Measurements from ENCODE around the gene TGM1. TPM values are rescaled to one million over a fixed set of nuclear protein-coding genes. Genes with fewer than 3 reads are reported as not detected.

Gene TGM1
- total and polyA plus RNA-seq, 10 of the 15 experiments (the other 5 are each of a cell fraction or from before 2014, with no cell fraction given): 0.05 to 5.9 (median 1.8) TPM

Small RNA genes lying within 50 kb of the gene (small RNA-seq; reads per million reads assigned to genes)
- gene CHMP4A (not detected), gene MDP1 (0.20 reads per million)

Other genes with a start within 250 kb of the TGM1 start
Only the 7 nearest of the 34 such genes appear.
- gene NEDD8, start 30.8 kb downstream of the TGM1 start, total RNA-seq (2014; rRNA removed): 172 and 220 TPM in 2 replicates
- 279 and 289 TPM in 2 replicates for gene NEDD8, start 30.8 kb downstream of the TGM1 start, total RNA-seq (2014; rRNA removed; fragmentation: Illumina TruSeq; extraction: Trizol)
- 163 and 164 TPM in 2 replicates for gene NEDD8, start 30.8 kb downstream of the TGM1 start, total RNA-seq (2021)
- gene NEDD8, start 30.8 kb downstream of the TGM1 start, polyA plus RNA-seq (2011; rRNA removed): 237 and 279 TPM in 2 replicates
- 298 and 308 TPM in 2 replicates for gene NEDD8, start 30.8 kb downstream of the TGM1 start, polyA plus RNA-seq (2014; fragmentation: Illumina TruSeq; extraction: Trizol)
- 100 to 1,000 TPM; 838 to 991 TPM for gene NEDD8, start 30.8 kb downstream of the TGM1 start, polyA plus RNA-seq (2014; fragmentation: Nextera tagmentation; extraction: Ambion mirVana)
- 265 and 301 TPM in 2 replicates for gene NEDD8, start 30.8 kb downstream of the TGM1 start, polyA plus RNA-seq (2014; rRNA removed)
- 100 to 1,000 TPM; 307 to 335 TPM for gene NEDD8, start 30.8 kb downstream of the TGM1 start, polyA plus RNA-seq (2016; fragmentation: Nextera tagmentation; extraction: Ambion mirVana)
- gene GMPR2, start 30.2 kb downstream of the TGM1 start, total RNA-seq (2014; rRNA removed): 61.9 and 62.4 TPM in 2 replicates
- gene GMPR2, start 30.2 kb downstream of the TGM1 start, total RNA-seq (2014; rRNA removed; fragmentation: Illumina TruSeq; extraction: Trizol): 58.6 and 61.0 TPM in 2 replicates
- gene GMPR2, start 30.2 kb downstream of the TGM1 start, total RNA-seq (2021): 54.7 and 59.8 TPM in 2 replicates
- 57.3 and 80.3 TPM in 2 replicates for gene GMPR2, start 30.2 kb downstream of the TGM1 start, polyA plus RNA-seq (2011; rRNA removed)
- gene GMPR2, start 30.2 kb downstream of the TGM1 start, polyA plus RNA-seq (2014; fragmentation: Illumina TruSeq; extraction: Trizol): 65.9 and 97.8 TPM in 2 replicates
- 10 to 100 TPM; 67.0 to 67.9 TPM for gene GMPR2, start 30.2 kb downstream of the TGM1 start, polyA plus RNA-seq (2014; fragmentation: Nextera tagmentation; extraction: Ambion mirVana)
- 40.1 and 55.1 TPM in 2 replicates for gene GMPR2, start 30.2 kb downstream of the TGM1 start, polyA plus RNA-seq (2014; rRNA removed)
- gene GMPR2, start 30.2 kb downstream of the TGM1 start, polyA plus RNA-seq (2016; fragmentation: Nextera tagmentation; extraction: Ambion mirVana): 10 to 100 TPM; 56.0 to 59.6 TPM
- 50.9 and 52.5 TPM in 2 replicates for gene TINF2, start 20.6 kb downstream of the TGM1 start, total RNA-seq (2014; rRNA removed)
- 56.5 and 57.9 TPM in 2 replicates for gene TINF2, start 20.6 kb downstream of the TGM1 start, total RNA-seq (2014; rRNA removed; fragmentation: Illumina TruSeq; extraction: Trizol)
- 66.6 and 69.5 TPM in 2 replicates for gene TINF2, start 20.6 kb downstream of the TGM1 start, total RNA-seq (2021)
- gene TINF2, start 20.6 kb downstream of the TGM1 start, polyA plus RNA-seq (2011; rRNA removed): 47.5 and 55.8 TPM in 2 replicates
- gene TINF2, start 20.6 kb downstream of the TGM1 start, polyA plus RNA-seq (2014; fragmentation: Illumina TruSeq; extraction: Trizol): 71.1 and 71.8 TPM in 2 replicates
- 10 to 100 TPM; 27.8 to 58.8 TPM for gene TINF2, start 20.6 kb downstream of the TGM1 start, polyA plus RNA-seq (2014; fragmentation: Nextera tagmentation; extraction: Ambion mirVana)
- 46.8 and 48.9 TPM in 2 replicates for gene TINF2, start 20.6 kb downstream of the TGM1 start, polyA plus RNA-seq (2014; rRNA removed)
- 10 to 100 TPM; 77.2 to 77.8 TPM for gene TINF2, start 20.6 kb downstream of the TGM1 start, polyA plus RNA-seq (2016; fragmentation: Nextera tagmentation; extraction: Ambion mirVana)
- 54.1 and 55.7 TPM in 2 replicates for gene RABGGTA, start 8.4 kb upstream of the TGM1 start, total RNA-seq (2014; rRNA removed)
- 19.1 and 20.2 TPM in 2 replicates for gene RABGGTA, start 8.4 kb upstream of the TGM1 start, total RNA-seq (2014; rRNA removed; fragmentation: Illumina TruSeq; extraction: Trizol)
- gene RABGGTA, start 8.4 kb upstream of the TGM1 start, total RNA-seq (2021): 54.4 and 59.1 TPM in 2 replicates
- 15.8 and 37.5 TPM in 2 replicates for gene RABGGTA, start 8.4 kb upstream of the TGM1 start, polyA plus RNA-seq (2011; rRNA removed)
- gene RABGGTA, start 8.4 kb upstream of the TGM1 start, polyA plus RNA-seq (2014; fragmentation: Illumina TruSeq; extraction: Trizol): 18.4 and 35.6 TPM in 2 replicates
- gene RABGGTA, start 8.4 kb upstream of the TGM1 start, polyA plus RNA-seq (2014; fragmentation: Nextera tagmentation; extraction: Ambion mirVana): 10 to 100 TPM; 38.2 to 38.6 TPM
- gene RABGGTA, start 8.4 kb upstream of the TGM1 start, polyA plus RNA-seq (2014; rRNA removed): 55.1 and 59.8 TPM in 2 replicates
- 10 to 100 TPM; 69.5 to 75.6 TPM for gene RABGGTA, start 8.4 kb upstream of the TGM1 start, polyA plus RNA-seq (2016; fragmentation: Nextera tagmentation; extraction: Ambion mirVana)
- gene DHRS1, start 36.6 kb upstream of the TGM1 start, total RNA-seq (2014; rRNA removed): 14.0 and 17.6 TPM in 2 replicates
- gene DHRS1, start 36.6 kb upstream of the TGM1 start, total RNA-seq (2014; rRNA removed; fragmentation: Illumina TruSeq; extraction: Trizol): 12.1 and 12.6 TPM in 2 replicates
- gene DHRS1, start 36.6 kb upstream of the TGM1 start, total RNA-seq (2021): 23.3 and 26.8 TPM in 2 replicates
- 12.6 and 16.0 TPM in 2 replicates for gene DHRS1, start 36.6 kb upstream of the TGM1 start, polyA plus RNA-seq (2011; rRNA removed)
- gene DHRS1, start 36.6 kb upstream of the TGM1 start, polyA plus RNA-seq (2014; fragmentation: Illumina TruSeq; extraction: Trizol): 16.9 and 26.1 TPM in 2 replicates
- gene DHRS1, start 36.6 kb upstream of the TGM1 start, polyA plus RNA-seq (2014; fragmentation: Nextera tagmentation; extraction: Ambion mirVana): 10 to 100 TPM; 44.6 to 45.0 TPM
- 25.3 and 29.2 TPM in 2 replicates for gene DHRS1, start 36.6 kb upstream of the TGM1 start, polyA plus RNA-seq (2014; rRNA removed)
- gene DHRS1, start 36.6 kb upstream of the TGM1 start, polyA plus RNA-seq (2016; fragmentation: Nextera tagmentation; extraction: Ambion mirVana): 10 to 100 TPM; 30.4 to 32.5 TPM
- gene NOP9, start 36.7 kb upstream of the TGM1 start, total RNA-seq (2014; rRNA removed): 33.1 and 33.4 TPM in 2 replicates
- gene NOP9, start 36.7 kb upstream of the TGM1 start, total RNA-seq (2014; rRNA removed; fragmentation: Illumina TruSeq; extraction: Trizol): 24.2 and 25.4 TPM in 2 replicates
- gene NOP9, start 36.7 kb upstream of the TGM1 start, total RNA-seq (2021): 36.8 and 43.9 TPM in 2 replicates
- 11.4 and 17.0 TPM in 2 replicates for gene NOP9, start 36.7 kb upstream of the TGM1 start, polyA plus RNA-seq (2011; rRNA removed)
- 28.6 and 28.8 TPM in 2 replicates for gene NOP9, start 36.7 kb upstream of the TGM1 start, polyA plus RNA-seq (2014; fragmentation: Illumina TruSeq; extraction: Trizol)
- 1 to 10 TPM; 2.4 to 3.4 TPM for gene NOP9, start 36.7 kb upstream of the TGM1 start, polyA plus RNA-seq (2014; fragmentation: Nextera tagmentation; extraction: Ambion mirVana)
- gene NOP9, start 36.7 kb upstream of the TGM1 start, polyA plus RNA-seq (2014; rRNA removed): 23.6 and 26.1 TPM in 2 replicates
- 1 to 10 TPM; 4.9 to 6.1 TPM for gene NOP9, start 36.7 kb upstream of the TGM1 start, polyA plus RNA-seq (2016; fragmentation: Nextera tagmentation; extraction: Ambion mirVana)
- gene CIDEB, start 44.8 kb upstream of the TGM1 start, total RNA-seq (2014; rRNA removed): 4.1 and 5.5 TPM in 2 replicates
- gene CIDEB, start 44.8 kb upstream of the TGM1 start, total RNA-seq (2014; rRNA removed; fragmentation: Illumina TruSeq; extraction: Trizol): 2.5 and 2.7 TPM in 2 replicates
- 5.1 and 5.5 TPM in 2 replicates for gene CIDEB, start 44.8 kb upstream of the TGM1 start, total RNA-seq (2021)
- 0.19 and 0.34 TPM in 2 replicates for gene CIDEB, start 44.8 kb upstream of the TGM1 start, polyA plus RNA-seq (2011; rRNA removed)
- 5.2 and 5.7 TPM in 2 replicates for gene CIDEB, start 44.8 kb upstream of the TGM1 start, polyA plus RNA-seq (2014; fragmentation: Illumina TruSeq; extraction: Trizol)
- gene CIDEB, start 44.8 kb upstream of the TGM1 start, polyA plus RNA-seq (2014; fragmentation: Nextera tagmentation; extraction: Ambion mirVana): 1 to 10 TPM in 1 of 2 experiments, under 1 TPM in 1; 0.82 to 2.3 TPM
- gene CIDEB, start 44.8 kb upstream of the TGM1 start, polyA plus RNA-seq (2014; rRNA removed): 5.4 and 6.3 TPM in 2 replicates
- gene CIDEB, start 44.8 kb upstream of the TGM1 start, polyA plus RNA-seq (2016; fragmentation: Nextera tagmentation; extraction: Ambion mirVana): 1 to 10 TPM; 3.1 to 3.3 TPM